ENCODE measurements around the gene ST7. TPM values are rescaled to one million over a fixed set of nuclear protein-coding genes. Genes with fewer than 3 reads are reported as not detected.

Gene ST7
- total and polyA plus RNA-seq, 2 of the 13 experiments (the other 11 are each of a cell fraction or from before 2014, with no cell fraction given) = 17.3 to 23.5 TPM

- Histone ChIP-seq H3K27ac (ENCODE audit: extremely low read length, insufficient read depth, low read length) (no peak overlapping the region), H3K4me1 (ENCODE audit: insufficient read depth, low read length) (no peaks in the 10 kb centered on the region), H4K20me1 (ENCODE audit: insufficient read depth, low read length) (no peaks in the 10 kb centered on the region), H3K27me3 (ENCODE audit: control insufficient read depth in 1 of 2, insufficient read depth in 2 of 2, low read length in 2 of 2) (no peaks in the 10 kb centered on the region), H3K4me3 (replicated peaks in 1 of 3; ENCODE audit: insufficient read depth in 1 of 3, low read depth in 2 of 3, low read length in 3 of 3) (no peak overlapping the region), H3K36me3 (replicated peaks in 1 of 2; ENCODE audit: control insufficient read depth in 1 of 2, insufficient read depth in 2 of 2, low read length in 2 of 2) (no peaks in the 10 kb centered on the region), H3K9me3 (ENCODE audit: low read length) (no peaks in the 10 kb centered on the region), H3K79me2 (ENCODE audit: insufficient read depth, low read length) (peaks cover 2% of the 10 kb centered on the region), H3K9ac (ENCODE audit: insufficient read depth, low read depth, low read length) (no peak overlapping the region), H3K4me2 (ENCODE audit: low read depth, low read length) (no peak overlapping the region), H2AFZ (ENCODE audit: low read length) (no peak overlapping the region)
- TF ChIP-seq IRX3 (CRISPR knock-in tag; IDR thresholded peaks at IDR 0.05; ENCODE audit: borderline replicate concordance, low read depth) (no peak), NPAS2 (CRISPR knock-in tag; IDR thresholded peaks at IDR 0.05; ENCODE audit: borderline replicate concordance) (no peak), FOXA3 (CRISPR knock-in tag; IDR thresholded peaks at IDR 0.05) (no peak), ATF7-NPFF (CRISPR knock-in tag; IDR thresholded peaks at IDR 0.05; ENCODE audit: low read depth) (no peak), ZNF121 (CRISPR knock-in tag; IDR thresholded peaks at IDR 0.05) (no peak), MXD3 (CRISPR knock-in tag; IDR thresholded peaks at IDR 0.05) (no peak), FOXK1 (CRISPR knock-in tag; IDR thresholded peaks at IDR 0.05; ENCODE audit: borderline replicate concordance, low read depth) (no peak), RAD51 (IDR thresholded peaks at IDR 0.05; ENCODE audit: borderline replicate concordance) (no peak), ZNF749 (CRISPR knock-in tag; IDR thresholded peaks at IDR 0.05; ENCODE audit: borderline replicate concordance) (no peak), MAFK (conservative IDR thresholded peaks at IDR 0.05 in 1 of 2, IDR thresholded peaks at IDR 0.05 in 1 of 2; ENCODE audit: low read length in 2 of 2) (no peak), TAF15 (IDR thresholded peaks at IDR 0.05; ENCODE audit: low read depth, low read length, poor library complexity, severe bottlenecking) (no peak), ZNF841 (CRISPR knock-in tag; IDR thresholded peaks at IDR 0.05; ENCODE audit: borderline replicate concordance) (no peak)
- TF ChIP-seq, protein P1, sequence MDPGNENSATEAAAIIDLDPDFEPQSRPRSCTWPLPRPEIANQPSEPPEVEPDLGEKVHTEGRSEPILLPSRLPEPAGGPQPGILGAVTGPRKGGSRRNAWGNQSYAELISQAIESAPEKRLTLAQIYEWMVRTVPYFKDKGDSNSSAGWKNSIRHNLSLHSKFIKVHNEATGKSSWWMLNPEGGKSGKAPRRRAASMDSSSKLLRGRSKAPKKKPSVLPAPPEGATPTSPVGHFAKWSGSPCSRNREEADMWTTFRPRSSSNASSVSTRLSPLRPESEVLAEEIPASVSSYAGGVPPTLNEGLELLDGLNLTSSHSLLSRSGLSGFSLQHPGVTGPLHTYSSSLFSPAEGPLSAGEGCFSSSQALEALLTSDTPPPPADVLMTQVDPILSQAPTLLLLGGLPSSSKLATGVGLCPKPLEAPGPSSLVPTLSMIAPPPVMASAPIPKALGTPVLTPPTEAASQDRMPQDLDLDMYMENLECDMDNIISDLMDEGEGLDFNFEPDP (CRISPR knock-in tag; conservative IDR thresholded peaks at IDR 0.05) = no peak
- TF ChIP-seq, protein P2, sequence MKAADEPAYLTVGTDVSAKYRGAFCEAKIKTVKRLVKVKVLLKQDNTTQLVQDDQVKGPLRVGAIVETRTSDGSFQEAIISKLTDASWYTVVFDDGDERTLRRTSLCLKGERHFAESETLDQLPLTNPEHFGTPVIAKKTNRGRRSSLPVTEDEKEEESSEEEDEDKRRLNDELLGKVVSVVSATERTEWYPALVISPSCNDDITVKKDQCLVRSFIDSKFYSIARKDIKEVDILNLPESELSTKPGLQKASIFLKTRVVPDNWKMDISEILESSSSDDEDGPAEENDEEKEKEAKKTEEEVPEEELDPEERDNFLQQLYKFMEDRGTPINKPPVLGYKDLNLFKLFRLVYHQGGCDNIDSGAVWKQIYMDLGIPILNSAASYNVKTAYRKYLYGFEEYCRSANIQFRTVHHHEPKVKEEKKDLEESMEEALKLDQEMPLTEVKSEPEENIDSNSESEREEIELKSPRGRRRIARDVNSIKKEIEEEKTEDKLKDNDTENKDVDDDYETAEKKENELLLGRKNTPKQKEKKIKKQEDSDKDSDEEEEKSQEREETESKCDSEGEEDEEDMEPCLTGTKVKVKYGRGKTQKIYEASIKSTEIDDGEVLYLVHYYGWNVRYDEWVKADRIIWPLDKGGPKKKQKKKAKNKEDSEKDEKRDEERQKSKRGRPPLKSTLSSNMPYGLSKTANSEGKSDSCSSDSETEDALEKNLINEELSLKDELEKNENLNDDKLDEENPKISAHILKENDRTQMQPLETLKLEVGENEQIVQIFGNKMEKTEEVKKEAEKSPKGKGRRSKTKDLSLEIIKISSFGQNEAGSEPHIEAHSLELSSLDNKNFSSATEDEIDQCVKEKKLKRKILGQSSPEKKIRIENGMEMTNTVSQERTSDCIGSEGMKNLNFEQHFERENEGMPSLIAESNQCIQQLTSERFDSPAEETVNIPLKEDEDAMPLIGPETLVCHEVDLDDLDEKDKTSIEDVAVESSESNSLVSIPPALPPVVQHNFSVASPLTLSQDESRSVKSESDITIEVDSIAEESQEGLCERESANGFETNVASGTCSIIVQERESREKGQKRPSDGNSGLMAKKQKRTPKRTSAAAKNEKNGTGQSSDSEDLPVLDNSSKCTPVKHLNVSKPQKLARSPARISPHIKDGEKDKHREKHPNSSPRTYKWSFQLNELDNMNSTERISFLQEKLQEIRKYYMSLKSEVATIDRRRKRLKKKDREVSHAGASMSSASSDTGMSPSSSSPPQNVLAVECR (CRISPR knock-in tag; IDR thresholded peaks at IDR 0.05; ENCODE audit: borderline replicate concordance) = no peak
- FAIRE-seq (no peak), ATAC-seq (no peak), DNase-seq (ENCODE audit: low spot score) (no peak)
- ChIA-PET POLR2A (no interaction called here), CTCF (ENCODE audit: low intra/inter-chr PET ratio, low total read pairs) (no interaction called here)
- in situ Hi-C loops (cut with HindIII; ENCODE audit: extremely low pct_ligation_motif_present, low pct_unique_long_range_greater_than_20kb) = no loop called here
- BruUV-seq (replicated peaks) = no TSS peak
- intact Hi-C loops (cut with micrococcal nuclease; ENCODE audit: unreplicated experiment) = no loop called here
Observed at GRCh38 chr7:117001283-117001682, 48.0 kb downstream of the ST7 start.
